Endothelial cell of umbilical vein (primary cell): ENCODE measurements around the gene HOXA3.
A peak's percentile ranks its signal among the peaks of the same experiment; 100 is the strongest.

Experiments used
- CTCF ChIP-seq, 2 donors: IDR thresholded peaks; 1 replicate in 1 of 2; 2 replicates in 1 of 2; pipeline ENCODE4 v1.5.1; 2011; ENCODE audit warnings: low read length in 2 of 2, mild to moderate bottlenecking in 2 of 2, moderate library complexity in 2 of 2, control low read depth in 1 of 2, inconsistent platforms in 1 of 2, low read depth in 1 of 2; ENCODE audit not compliant: insufficient read depth in 1 of 2; ENCODE audit errors: extremely low read depth in 1 of 2
- FOS ChIP-seq: IDR thresholded peaks from 2 replicates; pipeline ENCODE4 v1.6.1; 2011; ENCODE audit warnings: mild to moderate bottlenecking, low read length, moderate library complexity, borderline replicate concordance; ENCODE audit not compliant: insufficient read depth
- POLR2A ChIP-seq: IDR thresholded peaks from 2 replicates; pipeline ENCODE4 v1.6.1; 2012; ENCODE audit warnings: low read depth, mild to moderate bottlenecking, control low read depth, low read length
- POLR2AphosphoS5 ChIP-seq: IDR thresholded peaks from 2 replicates; pipeline ENCODE4 v1.6.1; 2012; ENCODE audit warnings: low read depth, mild to moderate bottlenecking, control low read depth, low read length, moderate library complexity; ENCODE audit not compliant: insufficient read depth

DNA sequence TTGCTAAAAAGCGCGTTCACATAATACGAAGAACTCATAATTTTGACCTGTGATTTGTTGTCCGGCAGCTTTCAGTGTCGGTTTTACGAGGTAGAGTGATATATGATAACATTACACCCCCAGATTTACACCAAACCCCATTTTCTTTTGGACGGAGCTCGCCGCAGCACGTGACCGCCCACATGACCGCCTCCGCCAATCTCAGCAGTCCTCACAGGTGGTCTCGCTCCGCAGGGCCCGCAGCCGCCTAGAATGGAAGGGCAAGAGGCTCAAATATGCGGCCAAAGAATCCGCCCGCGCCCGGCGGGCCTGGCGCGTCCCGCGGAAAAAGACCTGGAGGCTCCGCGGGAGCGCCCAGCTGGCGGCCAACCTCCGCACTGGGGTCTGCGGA, 4.1 kb upstream of the HOXA3 start, which contains the start of gene HOXA7:
- TF ChIP-seq FOS (no peak), CTCF (IDR thresholded peaks at IDR 0.05; ENCODE audit: extremely low read depth in 1 of 2, insufficient read depth in 1 of 2, low read depth in 1 of 2, low read length in 2 of 2) (no peak), POLR2AphosphoS5 (no peak), POLR2A (peak; percentile 13)
